ENCODE data around the gene RAB20.

DNA sequence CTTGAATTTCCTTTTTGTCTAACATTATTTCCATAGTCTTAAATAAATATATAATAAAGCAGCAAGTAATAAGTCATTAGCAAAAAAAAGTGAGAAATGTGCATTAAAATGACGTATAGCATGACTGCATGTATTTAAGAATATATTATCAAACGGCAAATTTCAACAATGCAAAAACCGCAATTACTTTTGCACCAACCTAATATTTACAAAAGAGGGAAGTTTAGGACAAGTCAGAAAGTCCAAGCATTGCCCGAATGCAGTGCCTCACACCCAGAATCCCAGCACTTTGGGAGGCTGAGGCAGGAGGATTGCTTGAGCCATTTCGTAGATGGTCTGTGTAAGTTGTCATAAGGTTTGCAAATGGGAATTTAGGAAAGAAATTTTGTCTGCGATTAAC lies 43.6 kb upstream of the RAB20 start:
- TF ChIP-seq TCF4 (CRISPR knock-in tag; IDR thresholded peaks at IDR 0.05; ENCODE audit: borderline replicate concordance) (no peak), ZNF8 (CRISPR knock-in tag; IDR thresholded peaks at IDR 0.05) (no peak), SNAI2 (CRISPR knock-in tag; IDR thresholded peaks at IDR 0.05) (no peak), BACH2 (CRISPR knock-in tag; IDR thresholded peaks at IDR 0.05; ENCODE audit: borderline replicate concordance) (no peak), TOX (CRISPR knock-in tag; IDR thresholded peaks at IDR 0.05; ENCODE audit: borderline replicate concordance) (no peak)
- TF ChIP-seq, protein P1, sequence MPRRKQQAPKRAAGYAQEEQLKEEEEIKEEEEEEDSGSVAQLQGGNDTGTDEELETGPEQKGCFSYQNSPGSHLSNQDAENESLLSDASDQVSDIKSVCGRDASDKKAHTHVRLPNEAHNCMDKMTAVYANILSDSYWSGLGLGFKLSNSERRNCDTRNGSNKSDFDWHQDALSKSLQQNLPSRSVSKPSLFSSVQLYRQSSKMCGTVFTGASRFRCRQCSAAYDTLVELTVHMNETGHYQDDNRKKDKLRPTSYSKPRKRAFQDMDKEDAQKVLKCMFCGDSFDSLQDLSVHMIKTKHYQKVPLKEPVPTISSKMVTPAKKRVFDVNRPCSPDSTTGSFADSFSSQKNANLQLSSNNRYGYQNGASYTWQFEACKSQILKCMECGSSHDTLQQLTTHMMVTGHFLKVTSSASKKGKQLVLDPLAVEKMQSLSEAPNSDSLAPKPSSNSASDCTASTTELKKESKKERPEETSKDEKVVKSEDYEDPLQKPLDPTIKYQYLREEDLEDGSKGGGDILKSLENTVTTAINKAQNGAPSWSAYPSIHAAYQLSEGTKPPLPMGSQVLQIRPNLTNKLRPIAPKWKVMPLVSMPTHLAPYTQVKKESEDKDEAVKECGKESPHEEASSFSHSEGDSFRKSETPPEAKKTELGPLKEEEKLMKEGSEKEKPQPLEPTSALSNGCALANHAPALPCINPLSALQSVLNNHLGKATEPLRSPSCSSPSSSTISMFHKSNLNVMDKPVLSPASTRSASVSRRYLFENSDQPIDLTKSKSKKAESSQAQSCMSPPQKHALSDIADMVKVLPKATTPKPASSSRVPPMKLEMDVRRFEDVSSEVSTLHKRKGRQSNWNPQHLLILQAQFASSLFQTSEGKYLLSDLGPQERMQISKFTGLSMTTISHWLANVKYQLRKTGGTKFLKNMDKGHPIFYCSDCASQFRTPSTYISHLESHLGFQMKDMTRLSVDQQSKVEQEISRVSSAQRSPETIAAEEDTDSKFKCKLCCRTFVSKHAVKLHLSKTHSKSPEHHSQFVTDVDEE (CRISPR knock-in tag; IDR thresholded peaks at IDR 0.05), result no peak
